Measurements from ENCODE around the gene AIF1L. TPM values are rescaled to one million over a fixed set of nuclear protein-coding genes. Genes with fewer than 3 reads are reported as not detected.
"Not testable (repeated sequence)": the region's sequence is repeated elsewhere in the genome, so short reads cannot be mapped to it uniquely, and the experiment has no call there.

Gene AIF1L
- total and polyA plus RNA-seq, 2 experiments from 2014 or later: 14.3 to 18.8 TPM

GRCh38 chr9:131099102-131099606, 2.8 kb downstream of the AIF1L start:
- Histone ChIP-seq H3K4me3 (no peak overlapping the region), H3K4me1 (ENCODE audit: low read depth) (peaks cover 3% of the 10 kb centered on the region), H3K27ac (no peak overlapping the region), H3K36me3 (no peaks in the 10 kb centered on the region), H3K27me3 (no peaks in the 10 kb centered on the region), H3K9me3 (ENCODE audit: low read depth) (no peaks in the 10 kb centered on the region)
- no peak for TF ChIP-seq CTCF (IDR thresholded peaks at IDR 0.05; ENCODE audit: low read depth, low read length)
- DNase-seq (ENCODE audit: low read depth in 1 of 2, low spot score in 1 of 2): no peak

- H3K9me3 ChIP-seq (ENCODE audit: low read depth); H3K4me3 ChIP-seq; H3K27me3 ChIP-seq; H3K36me3 ChIP-seq; H3K4me1 ChIP-seq (ENCODE audit: low read depth); DNase-seq (ENCODE audit: low read depth in 1 of 2, low spot score in 1 of 2): not testable (repeated sequence)
- peak overlapping the region; percentile 54 for H3K27ac ChIP-seq
Observed at GRCh38 chr9:131099845-131100244, 3.5 kb downstream of the AIF1L start.

GRCh38 chr9:131100445-131100844, 4.1 kb downstream of the AIF1L start:
- peak in 1 of 2 donors; percentile 78 for DNase-seq (ENCODE audit: low read depth in 1 of 2, low spot score in 1 of 2)

GRCh38 chr9:131101207-131101964, 5.1 kb downstream of the AIF1L start:
- H3K27me3 ChIP-seq: no peaks in the 10 kb centered on the region
- no peak for DNase-seq (ENCODE audit: low read depth in 1 of 2, low spot score in 1 of 2)
- TF ChIP-seq CTCF (IDR thresholded peaks at IDR 0.05; ENCODE audit: low read depth, low read length): no peak
- peak overlapping the region; percentile 54 for H3K27ac ChIP-seq
- H3K9me3 ChIP-seq (ENCODE audit: low read depth): no peaks in the 10 kb centered on the region
- no peak overlapping the region for H3K4me3 ChIP-seq
- H3K4me1 ChIP-seq (ENCODE audit: low read depth): peaks cover 3% of the 10 kb centered on the region
- H3K36me3 ChIP-seq: no peaks in the 10 kb centered on the region

More at GRCh38 chr9:131100445-131100844, 4.1 kb downstream of the AIF1L start:
- Histone ChIP-seq H3K9me3 (ENCODE audit: low read depth) (no peaks in the 10 kb centered on the region), H3K36me3 (no peaks in the 10 kb centered on the region), H3K4me3 (no peak overlapping the region), H3K27ac (peak overlapping the region; percentile 54), H3K27me3 (no peaks in the 10 kb centered on the region), H3K4me1 (ENCODE audit: low read depth) (peaks cover 3% of the 10 kb centered on the region)
- no peak for TF ChIP-seq CTCF (IDR thresholded peaks at IDR 0.05; ENCODE audit: low read depth, low read length)

- Histone ChIP-seq H3K36me3 (no peaks in the 10 kb centered on the region), H3K27ac (no peak overlapping the region), H3K4me1 (ENCODE audit: low read depth) (peaks cover 3% of the 10 kb centered on the region), H3K9me3 (ENCODE audit: low read depth) (no peaks in the 10 kb centered on the region), H3K4me3 (no peak overlapping the region), H3K27me3 (no peaks in the 10 kb centered on the region)
- DNase-seq (ENCODE audit: low read depth in 1 of 2, low spot score in 1 of 2): no peak
- TF ChIP-seq CTCF (IDR thresholded peaks at IDR 0.05; ENCODE audit: low read depth, low read length): no peak
Observed at GRCh38 chr9:131103024-131103423, 6.7 kb downstream of the AIF1L start.

GRCh38 chr9:131103535-131103934, 7.2 kb downstream of the AIF1L start:
- Histone ChIP-seq H3K27ac (no peak overlapping the region), H3K9me3 (ENCODE audit: low read depth) (no peaks in the 10 kb centered on the region), H3K4me3 (no peak overlapping the region), H3K36me3 (no peaks in the 10 kb centered on the region), H3K4me1 (ENCODE audit: low read depth) (peaks cover 3% of the 10 kb centered on the region), H3K27me3 (no peaks in the 10 kb centered on the region)
- TF ChIP-seq CTCF (IDR thresholded peaks at IDR 0.05; ENCODE audit: low read depth, low read length): no peak
- no peak for DNase-seq (ENCODE audit: low read depth in 1 of 2, low spot score in 1 of 2)
